HTR-8/SVneo (cell line): ENCODE results near the gene ZNF474.

ENCODE experiments used
- DNase-seq: peaks from one replicate; pipeline ENCODE4 v3.0.0; 2011; ENCODE audit warnings: low spot score, mixed read lengths; ENCODE audit not compliant: insufficient read length
- FAIRE-seq: peaks from 2 replicates; lab custom pipeline; 2011; peaks lifted over from hg19 to GRCh38; lab: Jason Lieb, UNC

Gene ZNF474

GRCh38 chr5:122175852-122176251, 46.5 kb downstream of the ZNF474 start:
- DNase-seq (no peak), FAIRE-seq (no peak)

GRCh38 chr5:122177161-122177560, 47.8 kb downstream of the ZNF474 start:
- no peak for FAIRE-seq
- DNase-seq = no peak

GRCh38 chr5:122179701-122180100, 50.4 kb downstream of the ZNF474 start:
- no peak for DNase-seq
- no peak for FAIRE-seq

- DNase-seq = no peak
- no peak for FAIRE-seq
Measured at GRCh38 chr5:122180146-122180712, 50.9 kb downstream of the ZNF474 start.

- DNase-seq (peak; percentile 28), FAIRE-seq (no peak)
Measured at GRCh38 chr5:122180863-122181548, 51.7 kb downstream of the ZNF474 start.

GRCh38 chr5:122181863-122182262, 52.5 kb downstream of the ZNF474 start:
- no peak for FAIRE-seq

GRCh38 chr5:122182491-122182921, 53.2 kb downstream of the ZNF474 start:
- FAIRE-seq (no peak), DNase-seq (no peak)

More at GRCh38 chr5:122181863-122182262, 52.5 kb downstream of the ZNF474 start:
- no peak for DNase-seq

GRCh38 chr5:122183098-122183787, 53.9 kb downstream of the ZNF474 start:
- DNase-seq = no peak

GRCh38 chr5:122183788-122184170, 54.4 kb downstream of the ZNF474 start:
- no peak for DNase-seq
- FAIRE-seq = no peak

More at GRCh38 chr5:122183098-122183787, 53.9 kb downstream of the ZNF474 start:
- FAIRE-seq = no peak

- DNase-seq (no peak), FAIRE-seq (no peak)
Measured at GRCh38 chr5:122184676-122185255, 55.4 kb downstream of the ZNF474 start.

GRCh38 chr5:122187426-122187825, 58.1 kb downstream of the ZNF474 start:
- no peak for FAIRE-seq

GRCh38 chr5:122190156-122190555, 60.8 kb downstream of the ZNF474 start:
- DNase-seq (no peak), FAIRE-seq (no peak)

More at GRCh38 chr5:122187426-122187825, 58.1 kb downstream of the ZNF474 start:
- DNase-seq = no peak

- DNase-seq = peak; percentile 30
- FAIRE-seq = no peak
Measured at GRCh38 chr5:122192497-122193496, 63.5 kb downstream of the ZNF474 start.

GRCh38 chr5:122195802-122196394, 66.6 kb downstream of the ZNF474 start:
- FAIRE-seq = no peak
- DNase-seq = peak; percentile 18

- FAIRE-seq = no peak
- no peak for DNase-seq
Measured at GRCh38 chr5:122199146-122199545, 69.8 kb downstream of the ZNF474 start.

- FAIRE-seq (no peak), DNase-seq (no peak)
Measured at GRCh38 chr5:122200450-122200849, 71.1 kb downstream of the ZNF474 start.

GRCh38 chr5:122200865-122201264, 71.5 kb downstream of the ZNF474 start:
- DNase-seq = no peak
- no peak for FAIRE-seq

GRCh38 chr5:122201365-122201764, 72.0 kb downstream of the ZNF474 start:
- no peak for FAIRE-seq

GRCh38 chr5:122202952-122203351, 73.6 kb downstream of the ZNF474 start:
- FAIRE-seq (no peak), DNase-seq (no peak)

More at GRCh38 chr5:122201365-122201764, 72.0 kb downstream of the ZNF474 start:
- DNase-seq = no peak
